ENCODE results near the gene MEMO1.

MEMO1 gene

DNA sequence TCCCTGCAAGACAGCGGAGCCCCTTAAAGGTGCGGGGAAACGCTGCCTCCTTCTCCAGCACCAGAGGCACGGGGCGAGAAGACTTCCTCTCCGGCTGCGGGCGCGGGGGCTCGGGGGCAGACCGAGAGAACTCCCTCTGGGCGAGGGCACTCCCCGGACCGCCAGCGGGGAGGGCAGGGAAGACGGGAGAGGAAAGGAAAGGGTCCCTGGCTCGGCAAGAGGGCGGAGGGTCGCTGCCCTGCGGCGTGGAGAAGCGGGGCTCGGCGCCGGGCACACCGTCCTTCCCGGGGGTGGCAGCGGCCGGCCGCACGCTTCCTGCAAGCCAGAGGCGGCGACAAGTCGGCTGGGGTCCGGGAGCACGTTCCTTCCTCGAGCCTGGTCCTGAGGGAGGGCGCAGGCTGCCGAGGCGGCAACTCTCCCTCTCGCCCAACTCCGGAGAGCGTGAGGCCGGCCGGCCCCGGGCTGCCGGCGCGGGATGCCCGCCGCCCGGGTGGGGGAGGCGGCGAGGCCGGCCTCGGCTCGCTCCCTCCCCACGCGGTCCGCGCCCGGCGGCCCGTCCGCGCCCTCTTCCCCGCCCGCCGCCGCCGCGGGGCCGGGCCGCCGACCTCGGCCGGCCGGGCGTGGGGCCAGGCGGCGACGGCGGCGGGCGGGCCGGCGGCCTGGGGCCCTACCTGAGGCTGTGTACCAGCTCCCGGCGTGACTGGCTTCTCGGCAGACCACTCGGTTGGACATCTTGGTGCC, 1.1 kb downstream of the MEMO1 start:
- Histone ChIP-seq H3K4me3 (replicated peaks; ENCODE audit: low read depth, low read length) (peak overlapping the region; percentile 93), H3K36me3 (ENCODE audit: control insufficient read depth, insufficient read depth, low read length) (no peaks in the 10 kb centered on the region), H3K27me3 (replicated peaks; ENCODE audit: control insufficient read depth, insufficient read depth, low read length) (no peaks in the 10 kb centered on the region)
- TF ChIP-seq, protein P1, sequence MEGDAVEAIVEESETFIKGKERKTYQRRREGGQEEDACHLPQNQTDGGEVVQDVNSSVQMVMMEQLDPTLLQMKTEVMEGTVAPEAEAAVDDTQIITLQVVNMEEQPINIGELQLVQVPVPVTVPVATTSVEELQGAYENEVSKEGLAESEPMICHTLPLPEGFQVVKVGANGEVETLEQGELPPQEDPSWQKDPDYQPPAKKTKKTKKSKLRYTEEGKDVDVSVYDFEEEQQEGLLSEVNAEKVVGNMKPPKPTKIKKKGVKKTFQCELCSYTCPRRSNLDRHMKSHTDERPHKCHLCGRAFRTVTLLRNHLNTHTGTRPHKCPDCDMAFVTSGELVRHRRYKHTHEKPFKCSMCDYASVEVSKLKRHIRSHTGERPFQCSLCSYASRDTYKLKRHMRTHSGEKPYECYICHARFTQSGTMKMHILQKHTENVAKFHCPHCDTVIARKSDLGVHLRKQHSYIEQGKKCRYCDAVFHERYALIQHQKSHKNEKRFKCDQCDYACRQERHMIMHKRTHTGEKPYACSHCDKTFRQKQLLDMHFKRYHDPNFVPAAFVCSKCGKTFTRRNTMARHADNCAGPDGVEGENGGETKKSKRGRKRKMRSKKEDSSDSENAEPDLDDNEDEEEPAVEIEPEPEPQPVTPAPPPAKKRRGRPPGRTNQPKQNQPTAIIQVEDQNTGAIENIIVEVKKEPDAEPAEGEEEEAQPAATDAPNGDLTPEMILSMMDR (IDR thresholded peaks at IDR 0.05; ENCODE audit: insufficient read depth, low read length, poor library complexity, severe bottlenecking) = no peak
- DNase-seq (ENCODE audit: extremely low read depth, insufficient read length) = peak; percentile 69

DNA sequence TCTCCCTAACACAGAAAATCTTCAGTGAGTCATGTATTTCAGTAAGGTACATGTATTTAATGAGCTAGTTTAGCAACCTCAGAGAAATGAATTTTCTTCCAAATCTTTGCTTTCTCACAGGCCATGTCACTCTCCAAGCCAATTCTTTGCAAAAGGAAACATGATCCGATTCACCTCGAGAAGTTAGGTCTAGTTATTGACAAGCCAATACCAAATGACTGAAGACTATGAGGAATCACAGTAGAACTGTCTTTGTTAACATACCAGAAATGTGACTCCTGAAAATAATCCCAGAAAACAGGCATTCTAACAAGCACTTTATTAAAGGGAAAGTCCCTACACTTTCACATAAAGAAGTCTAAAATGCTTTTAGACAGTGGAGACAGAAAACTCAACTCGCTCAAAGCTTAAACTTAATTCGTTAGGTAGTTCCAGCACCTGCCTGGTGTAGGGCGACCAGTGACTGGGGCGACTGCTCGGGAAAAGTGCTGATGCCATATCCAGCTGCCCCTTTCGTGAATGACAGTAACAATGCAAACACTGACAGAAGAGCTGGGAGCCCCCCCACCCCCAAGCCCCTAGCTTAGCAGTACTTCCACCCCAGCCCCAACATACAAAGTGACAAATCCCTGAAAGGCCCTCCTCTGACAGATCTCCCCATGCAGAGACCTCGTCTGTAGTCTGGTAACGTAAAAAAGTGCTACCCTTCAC, 1.8 kb downstream of the MEMO1 start:
- TF ChIP-seq, protein P1 (IDR thresholded peaks at IDR 0.05; ENCODE audit: insufficient read depth, low read length, poor library complexity, severe bottlenecking) = no peak
- H3K4me3 ChIP-seq (replicated peaks; ENCODE audit: low read depth, low read length) = peak overlapping the region; percentile 93
- DNase-seq (ENCODE audit: extremely low read depth, insufficient read length) = no peak
- H3K36me3 ChIP-seq (ENCODE audit: control insufficient read depth, insufficient read depth, low read length) = no peaks in the 10 kb centered on the region
- H3K27me3 ChIP-seq (replicated peaks; ENCODE audit: control insufficient read depth, insufficient read depth, low read length) = no peaks in the 10 kb centered on the region

DNA sequence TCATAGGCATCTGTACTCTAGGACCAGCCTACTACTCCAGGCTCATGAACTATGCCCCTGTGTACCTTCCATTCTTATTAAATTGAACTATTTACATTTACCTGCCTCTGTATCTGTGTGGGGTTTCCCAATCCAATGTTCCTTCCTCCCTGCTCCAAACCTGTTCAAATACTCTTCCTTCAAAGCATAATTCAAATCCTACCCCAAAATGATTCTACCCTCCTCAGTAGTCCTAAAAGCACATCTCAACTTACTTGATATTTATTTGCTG, 3.8 kb downstream of the MEMO1 start:
- H3K27me3 ChIP-seq (replicated peaks; ENCODE audit: control insufficient read depth, insufficient read depth, low read length) = no peaks in the 10 kb centered on the region
- no peaks in the 10 kb centered on the region for H3K36me3 ChIP-seq (ENCODE audit: control insufficient read depth, insufficient read depth, low read length)
- DNase-seq (ENCODE audit: extremely low read depth, insufficient read length) = no peak
- TF ChIP-seq, protein P1 (IDR thresholded peaks at IDR 0.05; ENCODE audit: insufficient read depth, low read length, poor library complexity, severe bottlenecking) = no peak
- no peak overlapping the region for H3K4me3 ChIP-seq (replicated peaks; ENCODE audit: low read depth, low read length)

DNA sequence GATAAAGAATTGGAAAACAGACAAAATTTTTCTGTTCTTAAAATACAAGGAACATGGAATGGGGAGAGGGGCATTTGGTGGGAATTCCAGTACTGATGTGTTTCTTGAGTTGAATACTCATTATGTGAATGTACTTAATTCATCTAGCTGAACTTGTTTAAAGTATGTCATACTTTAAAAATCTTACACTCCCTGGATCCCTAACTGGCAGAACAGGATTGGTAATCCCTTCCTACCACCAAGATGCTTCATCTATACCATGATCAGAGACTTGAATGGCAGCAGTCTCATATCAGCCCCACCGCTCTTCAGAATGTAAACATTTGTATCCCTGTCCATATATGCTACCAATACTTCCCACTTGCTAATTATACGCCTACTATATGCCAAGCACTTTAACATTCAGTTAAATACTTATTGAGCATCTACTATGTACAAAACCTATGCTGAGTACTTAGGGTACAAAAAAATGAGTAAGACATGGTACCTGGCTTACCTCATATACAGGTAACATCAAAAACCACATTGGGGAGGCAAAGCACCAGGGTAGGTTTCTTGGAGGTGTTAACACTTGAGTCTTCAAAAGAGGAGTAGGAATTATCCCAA, 5.3 kb downstream of the MEMO1 start:
- Histone ChIP-seq H3K36me3 (ENCODE audit: control insufficient read depth, insufficient read depth, low read length) (no peaks in the 10 kb centered on the region), H3K4me3 (replicated peaks; ENCODE audit: low read depth, low read length) (no peak overlapping the region), H3K27me3 (replicated peaks; ENCODE audit: control insufficient read depth, insufficient read depth, low read length) (no peaks in the 10 kb centered on the region)
- DNase-seq (ENCODE audit: extremely low read depth, insufficient read length) = no peak
- TF ChIP-seq, protein P1 (IDR thresholded peaks at IDR 0.05; ENCODE audit: insufficient read depth, low read length, poor library complexity, severe bottlenecking) = no peak

DNA sequence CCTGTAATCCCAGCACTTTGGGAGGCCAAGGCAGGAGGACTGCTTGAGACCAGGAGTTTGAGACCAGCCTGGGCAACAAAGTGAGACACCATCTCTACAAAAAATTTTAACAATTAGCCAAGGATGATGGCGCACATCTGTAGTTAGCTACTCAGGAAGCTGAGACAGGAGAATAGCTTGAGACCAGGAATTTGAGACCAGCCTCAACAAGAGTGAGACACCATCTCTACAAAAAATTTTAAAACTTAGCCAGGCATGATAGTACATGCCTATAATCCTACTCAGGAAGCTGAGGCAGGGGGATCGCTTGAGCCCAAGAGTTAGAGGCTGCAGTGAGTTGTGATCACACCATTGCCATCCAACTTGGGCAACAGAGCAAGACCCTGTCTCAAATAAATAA, 7.0 kb downstream of the MEMO1 start:
- H3K36me3 ChIP-seq (ENCODE audit: control insufficient read depth, insufficient read depth, low read length) = no peaks in the 10 kb centered on the region
- TF ChIP-seq, protein P1 (IDR thresholded peaks at IDR 0.05; ENCODE audit: insufficient read depth, low read length, poor library complexity, severe bottlenecking) = no peak
- no peak overlapping the region for H3K4me3 ChIP-seq (replicated peaks; ENCODE audit: low read depth, low read length)
- H3K27me3 ChIP-seq (replicated peaks; ENCODE audit: control insufficient read depth, insufficient read depth, low read length) = no peaks in the 10 kb centered on the region
- DNase-seq (ENCODE audit: extremely low read depth, insufficient read length) = no peak
